Measurements from ENCODE around the gene CDK7.

DNA sequence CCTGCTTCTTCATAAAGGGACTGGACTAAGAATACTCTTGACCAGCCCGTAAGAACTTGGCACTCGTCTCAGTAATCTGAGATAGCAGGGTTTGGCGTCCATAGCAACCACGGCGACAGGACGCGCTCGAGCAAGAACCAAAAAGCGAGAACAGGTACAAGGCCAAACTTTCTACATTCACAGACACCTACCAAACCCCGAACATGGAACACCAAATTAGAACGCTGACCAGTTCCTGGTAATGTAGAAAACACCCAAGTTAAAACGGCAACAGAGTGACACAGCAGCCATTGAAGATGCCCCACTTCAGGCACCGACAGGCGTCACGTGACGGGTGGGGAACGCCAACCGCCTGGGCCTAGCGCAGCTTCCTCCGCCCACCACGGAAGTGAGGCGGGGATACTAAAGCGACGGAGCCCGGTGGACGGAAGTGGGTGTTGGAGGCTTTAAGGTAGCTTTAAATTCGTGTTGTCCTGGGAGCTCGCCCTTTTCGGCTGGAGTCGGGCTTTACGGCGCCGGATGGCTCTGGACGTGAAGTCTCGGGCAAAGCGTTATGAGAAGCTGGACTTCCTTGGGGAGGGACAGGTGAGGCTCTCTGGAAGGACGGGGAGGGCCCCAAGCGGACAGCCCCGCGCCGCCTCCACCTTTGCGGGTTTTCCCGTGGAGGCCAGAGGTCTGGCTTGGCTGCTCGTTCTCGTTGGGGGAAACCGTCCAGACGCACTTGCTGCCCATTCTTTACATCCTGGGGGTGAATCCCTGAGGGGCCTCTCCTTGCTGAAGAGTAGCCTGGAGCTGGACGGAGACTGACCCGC, at the start of gene CDK7:
- TF ChIP-seq ZNF274 (IDR thresholded peaks at IDR 0.05; ENCODE audit: low read depth, low read length) (no peak), YY1 (IDR thresholded peaks at IDR 0.05; ENCODE audit: insufficient read depth, insufficient read length) (peak; percentile 38)
